GM19351 (cell line): ENCODE measurements around the gene AP1S3.
"Not testable (repeated sequence)": the region's sequence is repeated elsewhere in the genome, so short reads cannot be mapped to it uniquely, and the experiment has no call there.

Experiments used
- ATAC-seq: cut with Tn5 transposase; IDR thresholded peaks from one replicate; pipeline ENCODE4 v1.9.1; 2021; ENCODE audit warnings: mild to moderate bottlenecking, moderate library complexity; ENCODE audit not compliant: unreplicated experiment

AP1S3 gene

GRCh38 chr2:223811757-223812156 lies 25.6 kb downstream of the AP1S3 start:
- ATAC-seq, result no peak

DNA sequence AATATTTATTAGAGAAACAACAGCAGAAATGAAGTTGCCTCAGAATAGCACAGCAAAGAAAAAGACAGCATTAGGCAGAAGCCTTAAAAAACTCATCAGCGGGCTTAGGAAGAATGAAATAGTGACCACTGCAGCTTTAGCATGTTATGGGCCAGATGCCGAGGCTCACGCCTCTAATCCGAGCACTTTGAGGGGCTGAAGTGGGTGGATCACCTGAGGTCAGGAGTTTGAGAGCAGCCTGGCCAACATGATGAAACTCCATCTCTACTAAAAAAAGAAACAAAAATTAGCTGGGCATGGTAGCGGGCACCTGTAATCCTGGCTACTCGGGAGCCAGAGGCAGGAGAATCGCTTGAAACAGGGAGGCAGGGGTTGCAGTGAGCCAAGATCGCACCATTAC lies 32.4 kb downstream of the AP1S3 start:
- ATAC-seq, result no peak

GRCh38 chr2:223801736-223802135 lies 35.6 kb downstream of the AP1S3 start:
- no peak for ATAC-seq

- ATAC-seq, result no peak
These were observed 36.5 kb downstream of the AP1S3 start for GRCh38 chr2:223800908-223801307.

DNA sequence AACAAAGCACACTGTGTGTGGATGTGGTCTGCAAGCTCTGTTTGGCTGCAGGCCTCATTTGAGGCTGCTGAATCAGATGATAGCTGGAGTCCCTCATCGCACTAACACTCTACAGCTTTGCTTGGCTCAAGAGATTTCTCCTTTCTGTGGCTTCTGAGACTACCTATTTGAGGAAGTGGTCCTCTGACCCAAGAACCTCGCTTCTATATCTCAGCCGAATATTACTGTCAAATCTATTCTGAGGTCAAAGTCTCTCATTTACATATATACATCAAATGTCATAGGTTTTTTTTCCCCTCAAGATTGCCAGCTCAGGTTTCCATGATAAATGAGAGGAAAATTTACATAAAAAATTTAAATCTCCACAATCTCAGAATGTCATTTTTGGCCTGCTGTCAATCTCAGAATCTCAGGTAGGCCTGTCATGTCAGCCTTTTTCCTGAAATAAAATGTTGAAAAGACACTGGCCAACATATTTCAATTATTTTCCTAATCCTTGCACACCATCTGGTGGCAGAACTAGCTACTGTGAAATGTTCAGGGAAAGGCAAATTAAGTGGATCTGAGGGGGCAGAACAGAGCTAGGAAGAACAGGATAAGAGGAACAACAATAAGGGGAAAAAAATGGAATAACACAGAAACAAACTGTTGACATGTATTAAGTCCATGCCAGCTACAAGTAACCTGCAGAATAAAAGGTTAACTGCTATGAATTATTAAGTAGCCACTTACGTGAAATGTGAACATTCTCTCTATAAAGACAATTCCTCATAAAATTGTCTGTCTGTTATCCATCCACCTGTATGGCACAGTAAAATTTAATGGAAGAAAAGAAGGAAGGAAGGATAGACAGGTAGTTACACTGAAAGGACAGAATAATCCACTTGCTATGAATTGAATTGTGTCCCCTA lies 39.3 kb downstream of the AP1S3 start:
- peak; percentile 99 for ATAC-seq

DNA sequence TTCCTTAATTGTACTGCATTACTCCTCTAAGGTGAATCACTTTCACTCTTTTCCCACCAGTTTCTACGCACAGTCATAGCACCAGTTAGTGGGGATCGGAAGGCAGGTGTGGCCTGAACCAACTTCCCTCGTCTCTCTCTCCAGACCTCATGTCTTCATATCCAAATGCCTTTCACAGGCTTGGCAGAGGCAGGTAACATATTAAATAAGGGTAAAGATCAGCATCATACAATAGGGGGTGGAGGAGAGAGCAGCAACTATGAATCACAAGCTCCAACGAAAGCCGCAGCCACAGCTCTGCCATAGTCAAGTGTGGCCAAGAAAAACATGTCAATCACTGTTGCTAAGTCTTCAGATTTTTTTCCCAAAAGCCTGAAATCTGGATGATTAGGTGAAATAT lies 40.3 kb downstream of the AP1S3 start:
- no peak for ATAC-seq

DNA sequence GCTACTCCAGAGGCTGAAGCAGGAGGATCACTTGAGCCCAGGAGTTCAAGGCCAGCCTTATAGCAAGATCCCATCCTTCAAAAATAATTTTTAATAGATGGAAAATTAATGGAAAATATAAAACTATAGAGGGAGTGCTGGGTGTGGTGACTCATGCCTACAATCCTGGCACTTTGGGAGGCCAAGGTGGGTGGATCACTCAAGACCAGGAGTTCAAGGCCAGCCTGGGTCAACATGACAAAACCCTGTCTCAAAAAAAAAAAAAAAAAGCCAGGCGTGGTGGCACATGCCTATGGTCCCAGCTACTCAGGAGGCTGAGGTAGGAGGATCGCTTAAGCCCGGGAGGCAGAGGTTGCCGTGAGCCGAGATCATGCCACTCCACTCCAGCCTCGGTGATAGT lies 48.0 kb downstream of the AP1S3 start:
- ATAC-seq, result no peak

GRCh38 chr2:223788826-223789225 lies 48.6 kb downstream of the AP1S3 start:
- ATAC-seq, result no peak

DNA sequence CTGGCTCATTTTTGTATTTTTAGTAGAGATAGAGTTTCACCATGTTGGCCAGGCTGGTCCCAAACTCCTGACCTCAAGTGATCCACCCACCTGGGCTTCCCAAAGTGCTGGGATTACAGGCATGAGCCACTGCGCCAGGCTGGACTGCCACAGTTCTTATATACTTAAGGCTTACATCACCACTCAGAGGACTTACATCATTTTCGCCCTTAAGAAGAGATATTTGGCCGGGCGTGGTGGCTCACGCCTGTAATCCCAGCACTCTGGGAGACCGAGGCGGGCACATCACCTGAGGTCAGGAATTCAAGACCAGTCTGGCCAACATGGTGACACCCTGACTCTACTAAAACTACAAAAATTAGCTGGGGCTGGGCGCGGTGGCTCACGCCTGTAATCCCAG lies 49.3 kb downstream of the AP1S3 start:
- not testable (repeated sequence) for ATAC-seq

DNA sequence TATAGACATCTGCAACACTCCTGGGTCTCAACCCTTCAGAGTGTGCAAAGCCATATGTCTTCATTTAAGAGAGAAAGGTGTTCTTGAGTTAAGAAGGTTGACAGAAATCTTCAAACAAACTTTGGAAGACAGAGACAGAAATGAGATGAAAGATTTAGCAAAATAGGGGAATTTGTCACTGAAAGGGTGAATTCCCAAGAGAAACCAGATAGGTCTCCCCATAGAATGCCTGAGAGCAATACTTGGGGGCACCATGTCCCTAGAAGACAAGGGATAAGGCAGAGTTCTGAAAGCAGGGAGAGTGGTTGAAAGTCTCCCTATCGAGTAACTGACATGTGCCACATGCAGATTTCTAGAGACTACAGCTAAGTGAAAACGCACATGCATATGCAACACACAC lies 50.0 kb downstream of the AP1S3 start:
- ATAC-seq, result peak; percentile 46

GRCh38 chr2:223786943-223787342 lies 50.4 kb downstream of the AP1S3 start:
- ATAC-seq, result peak; percentile 70

DNA sequence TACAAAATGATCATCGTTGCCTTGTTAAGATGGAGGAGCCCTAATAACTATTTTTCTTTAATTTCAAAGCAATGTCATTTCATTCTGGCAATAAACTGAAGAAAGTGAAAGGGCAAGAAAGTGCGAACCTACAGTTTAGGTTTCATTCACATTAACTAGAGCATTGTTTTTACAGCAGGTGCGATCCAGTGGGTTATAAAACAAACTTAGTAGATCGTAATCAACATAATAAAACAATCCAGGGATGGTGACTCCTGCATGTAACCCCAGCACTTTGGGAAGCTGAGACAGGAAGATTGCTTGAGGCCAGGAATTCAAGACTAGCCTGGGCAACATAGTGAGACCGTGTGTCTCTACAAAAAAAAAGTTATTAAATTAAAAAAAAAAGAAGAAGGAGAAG lies 51.1 kb downstream of the AP1S3 start:
- ATAC-seq, result no peak

GRCh38 chr2:223784221-223784772 lies 53.1 kb downstream of the AP1S3 start:
- no peak for ATAC-seq

GRCh38 chr2:223782629-223783028 lies 54.8 kb downstream of the AP1S3 start:
- ATAC-seq, result no peak

DNA sequence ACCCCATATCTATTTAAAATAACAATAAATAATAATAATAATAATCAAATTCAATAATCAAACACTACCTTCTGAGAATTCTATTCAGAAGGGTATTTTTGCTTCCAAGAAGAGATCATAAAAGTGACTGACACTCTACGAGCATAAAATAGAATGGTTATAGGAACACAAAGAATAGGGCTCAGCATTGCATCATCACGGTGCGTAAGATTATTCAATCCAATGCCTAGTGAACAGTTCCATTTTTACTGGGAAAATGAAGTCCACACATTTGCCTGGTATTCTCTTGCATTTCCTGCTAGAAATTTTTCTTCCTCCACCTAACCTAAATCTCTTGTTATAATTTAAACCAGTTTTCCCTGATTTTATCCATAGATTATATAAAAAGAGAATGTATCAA lies 55.8 kb downstream of the AP1S3 start:
- no peak for ATAC-seq

GRCh38 chr2:223779877-223780276 lies 57.5 kb downstream of the AP1S3 start:
- peak; percentile 80 for ATAC-seq

DNA sequence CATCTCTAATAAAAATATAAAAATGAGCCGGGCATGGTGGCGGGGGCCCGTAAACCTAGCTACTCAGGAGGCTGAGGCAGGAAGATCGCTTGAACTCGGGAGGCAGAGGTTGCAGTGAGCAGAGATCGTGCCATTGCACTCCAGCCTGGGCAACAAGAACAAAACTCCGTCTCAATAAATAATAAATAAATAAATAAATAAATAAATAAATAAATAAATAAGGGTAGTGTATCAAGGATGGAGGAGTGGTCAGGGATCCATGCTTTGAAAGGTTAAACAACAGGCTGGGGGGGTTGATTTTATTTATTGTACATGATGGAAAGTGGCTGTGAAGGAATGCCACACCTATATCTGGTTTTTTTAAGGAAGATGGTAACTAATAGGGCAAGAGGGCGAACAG lies 63.2 kb downstream of the AP1S3 start:
- ATAC-seq, result no peak

GRCh38 chr2:223772363-223772762 lies 65.0 kb downstream of the AP1S3 start:
- no peak for ATAC-seq

- ATAC-seq, result no peak
These were observed 65.9 kb downstream of the AP1S3 start for GRCh38 chr2:223771475-223771874.

DNA sequence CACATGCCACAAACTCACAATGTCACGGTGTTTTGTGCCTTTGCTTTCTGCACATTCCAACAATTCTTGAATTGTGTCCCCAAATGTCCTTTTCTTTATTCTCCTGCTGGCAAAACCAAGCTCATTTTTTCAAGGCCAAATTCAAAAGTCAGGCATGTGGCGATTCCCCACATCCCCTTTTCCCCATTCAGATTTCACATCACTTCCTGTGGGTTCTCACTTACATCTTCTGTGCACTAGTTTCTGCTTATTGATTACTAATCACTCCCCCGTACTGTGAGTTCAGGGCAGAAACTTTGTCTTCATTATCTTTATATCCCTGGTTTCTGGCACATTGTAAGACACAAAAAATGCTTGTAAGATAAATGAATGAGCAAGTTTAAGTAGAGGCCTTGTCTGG lies 69.2 kb downstream of the AP1S3 start:
- no peak for ATAC-seq

- no peak for ATAC-seq
These were observed 70.0 kb downstream of the AP1S3 start for GRCh38 chr2:223767341-223767740.

GRCh38 chr2:223765221-223765785 lies 72.1 kb downstream of the AP1S3 start:
- ATAC-seq, result no peak
